Neural cell (in vitro differentiated cells): ENCODE results near the gene NECAB3. TPM values are rescaled to one million over a fixed set of nuclear protein-coding genes. Genes with fewer than 3 reads are reported as not detected.

ENCODE experiments used
- H2AFZ ChIP-seq: fragments of 200-600, 300-800 bp; sonication (generic), shearing (Covaris generic); 2 replicates; pipeline ENCODE4 v1.6.0; 2014; ENCODE audit warnings: low read depth, mild to moderate bottlenecking, antibody characterized with exemption, low read length, moderate library complexity
- H3F3A ChIP-seq: fragments of 200-600 bp; shearing (Covaris generic); 2 replicates; pipeline ENCODE4 v1.6.1; 2016; ENCODE audit warnings: mild to moderate bottlenecking, moderate library complexity, mixed read lengths, antibody characterized with exemption, low read length; ENCODE audit not compliant: insufficient read depth, poor library complexity, severe bottlenecking
- H3K27ac ChIP-seq: fragments of 200-600, 300-800 bp; sonication (generic), shearing (Covaris generic); 2 replicates; pipeline ENCODE4 v1.5.1; 2014; ENCODE audit warnings: mild to moderate bottlenecking, low read length, moderate library complexity
- H3K27me3 ChIP-seq: fragments of 300-800, 200-600 bp; sonication (generic), shearing (Covaris generic); 2 replicates; pipeline ENCODE4 v1.6.0; 2014; ENCODE audit warnings: mild to moderate bottlenecking, low read depth, low read length, moderate library complexity; ENCODE audit not compliant: insufficient read depth
- H3K36me3 ChIP-seq: fragments of 300-800, 200-600 bp; sonication (generic), shearing (Covaris generic); 2 replicates; pipeline ENCODE4 v1.5.1; 2014; ENCODE audit warnings: mild to moderate bottlenecking, antibody characterized with exemption, low read length, moderate library complexity; ENCODE audit not compliant: insufficient read depth
- H3K4me2 ChIP-seq: fragments of 300-800, 200-600 bp; sonication (generic), shearing (Covaris generic); 2 replicates; pipeline ENCODE4 v1.6.0; 2014; ENCODE audit warnings: mild to moderate bottlenecking, low read length
- H3K4me3 ChIP-seq: fragments of 300-800, 200-600 bp; sonication (generic), shearing (Covaris generic); 2 replicates; pipeline ENCODE4 v1.5.1; 2014; ENCODE audit warnings: mild to moderate bottlenecking, low read length, moderate library complexity
- H3K79me2 ChIP-seq: fragments of 200-600 bp; shearing (Covaris generic); replicated peaks from 2 replicates; pipeline ENCODE4 v1.6.0; 2014; ENCODE audit warnings: mild to moderate bottlenecking, low read length, moderate library complexity; ENCODE audit not compliant: insufficient read depth
- H3K9ac ChIP-seq: fragments of 300-800, 200-600 bp; sonication (generic), shearing (Covaris generic); 2 replicates; pipeline ENCODE4 v1.6.1; 2016; ENCODE audit warnings: mild to moderate bottlenecking, low read length, mixed read lengths
- H3K9me2 ChIP-seq: fragments of 200-600 bp; shearing (Covaris generic); 2 replicates; pipeline ENCODE4 v1.6.1; 2016; ENCODE audit warnings: mild to moderate bottlenecking, low read length, mixed read lengths; ENCODE audit not compliant: insufficient read depth
- H3K9me3 ChIP-seq: fragments of 200-600, 300-800 bp; sonication (generic), shearing (Covaris generic); 2 replicates; pipeline ENCODE4 v1.6.1; 2016; ENCODE audit warnings: mild to moderate bottlenecking, mixed run types, low read length, moderate library complexity, mixed read lengths
- H4K20me1 ChIP-seq: fragments of 200-600 bp; shearing (Covaris generic); 2 replicates; pipeline ENCODE4 v1.6.1; 2016; ENCODE audit warnings: mild to moderate bottlenecking, mixed run types; ENCODE audit not compliant: insufficient read depth
- POLR2AphosphoS5 ChIP-seq: IDR thresholded peaks from 2 replicates; pipeline ENCODE4 v1.6.1; 2012
- polyA plus RNA-seq: library from polyadenylated mRNA; depleted of rRNA; stranded (reverse); fragments of >200 nt; gene quantifications from 2 replicates; pipeline ENCODE4 v1.2.3, GENCODE V29; 2014

The NECAB3 gene
- polyA plus RNA-seq, 1 donor from 2014 or later: 21.4 TPM

GRCh38 chr20:33609504-33609903, 64.7 kb downstream of the NECAB3 start:
- no peaks in the 10 kb centered on the region for H3K36me3 ChIP-seq
- no peak overlapping the region for H3K4me3 ChIP-seq
- no peak overlapping the region for H3K9ac ChIP-seq
- no peaks in the 10 kb centered on the region for H3K9me3 ChIP-seq
- no peaks in the 10 kb centered on the region for H3F3A ChIP-seq
- no peaks in the 10 kb centered on the region for H3K27me3 ChIP-seq
- H3K79me2 ChIP-seq: no peaks in the 10 kb centered on the region
- no peaks in the 10 kb centered on the region for H3K9me2 ChIP-seq
- H2AFZ ChIP-seq: no peak overlapping the region
- no peaks in the 10 kb centered on the region for H4K20me1 ChIP-seq
- H3K27ac ChIP-seq: no peak overlapping the region
- TF ChIP-seq POLR2AphosphoS5: no peak
- H3K4me2 ChIP-seq: no peak overlapping the region

Other genes with a start within 250 kb of the NECAB3 start
- gene SNTA1, start 230.7 kb downstream of the NECAB3 start, polyA plus RNA-seq: 7.2 and 8.6 TPM in 2 replicates
- gene CBFA2T2, start 184.3 kb downstream of the NECAB3 start, polyA plus RNA-seq: 15.9 and 21.7 TPM in 2 replicates
- not detected in 2 replicates for gene C20orf144, start 12.1 kb downstream of the NECAB3 start, polyA plus RNA-seq
- not detected in 2 replicates for gene ACTL10, start 7.5 kb downstream of the NECAB3 start, polyA plus RNA-seq
- gene E2F1, start 12.0 kb upstream of the NECAB3 start, polyA plus RNA-seq: 1.8 and 2.3 TPM in 2 replicates
- 0.78 and 3.1 TPM in 2 replicates for gene PXMP4, start 45.9 kb upstream of the NECAB3 start, polyA plus RNA-seq
- 1.2 and 2.6 TPM in 2 replicates for gene ZNF341, start 57.6 kb upstream of the NECAB3 start, polyA plus RNA-seq
- gene CHMP4B, start 136.9 kb upstream of the NECAB3 start, polyA plus RNA-seq: 78.9 and 83.8 TPM in 2 replicates